ENCODE data around the gene PROC.

DNA sequence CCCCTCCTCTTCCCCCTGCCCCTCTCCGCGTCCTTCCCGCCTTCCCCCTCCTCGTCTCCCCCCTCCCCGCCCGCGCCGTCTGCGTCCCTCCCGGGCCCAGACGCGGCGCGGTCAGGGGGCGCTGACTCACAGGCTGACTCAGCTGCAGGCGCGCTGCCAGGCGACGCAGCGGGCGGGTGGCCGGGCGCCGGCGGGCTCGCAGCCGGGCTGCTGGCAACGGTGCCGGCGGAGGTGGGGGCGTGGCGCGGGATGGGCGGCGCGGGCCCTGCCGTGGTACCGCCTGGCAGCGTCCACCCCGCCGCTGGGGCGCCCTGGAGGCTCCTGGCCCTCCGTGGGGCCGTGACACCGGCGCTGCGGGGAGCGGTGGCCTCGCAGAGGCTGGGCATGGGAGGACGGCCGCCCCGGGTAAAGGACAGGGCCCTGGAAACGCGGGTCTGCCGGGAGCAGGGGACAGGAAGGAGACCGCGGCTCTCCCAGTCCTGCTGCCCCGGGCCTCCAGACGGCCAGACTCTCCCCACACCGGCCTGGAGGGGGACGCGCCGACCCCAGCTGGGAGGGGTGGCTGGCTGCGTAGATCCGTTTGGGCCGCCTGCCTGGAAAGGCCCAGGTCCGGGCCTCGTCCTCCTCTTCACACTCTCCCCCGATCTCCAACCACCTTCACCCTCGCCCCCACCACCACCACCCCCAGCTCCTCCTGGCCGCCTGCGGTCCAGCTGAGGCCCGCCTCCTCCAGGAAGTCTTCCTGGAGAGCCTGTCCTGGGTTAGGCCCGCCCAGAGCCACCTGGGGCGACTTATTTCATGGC lies 10.0 kb upstream of the PROC start:
- TF ChIP-seq POLR2A (IDR thresholded peaks at IDR 0.05; ENCODE audit: low read depth, low read length) (no peak), TAF1 (IDR thresholded peaks at IDR 0.05; ENCODE audit: low read depth, low read length) (no peak), PAX5 (IDR thresholded peaks at IDR 0.05; ENCODE audit: insufficient read depth, low read length, severe bottlenecking) (no peak), POLR2AphosphoS5 (IDR thresholded peaks at IDR 0.05; ENCODE audit: low read depth, low read length) (no peak), SPI1 (IDR thresholded peaks at IDR 0.05; ENCODE audit: low read depth, low read length) (no peak)
